ENCODE measurements around the gene PAX3.

The PAX3 gene

GRCh38 chr2:222303828-222304736 lies 5.3 kb upstream of the PAX3 start:
- Mint-ChIP-seq H3K27ac (no peak overlapping the region), H3K4me1 (peaks cover 85% of the 10 kb centered on the region), H3K27me3 (ENCODE audit: low read depth, poor library complexity) (peaks cover 100% of the 10 kb centered on the region), H3K9me3 (no peaks in the 10 kb centered on the region), H3K36me3 (ENCODE audit: low read depth) (no peaks in the 10 kb centered on the region), H3K4me3 (peak overlapping the region; percentile 80)
- no peak for TF ChIP-seq CTCF (IDR thresholded peaks at IDR 0.05)
- no peak for DNase-seq

- Mint-ChIP-seq H3K27me3 (ENCODE audit: low read depth, poor library complexity) (peaks cover 98% of the 10 kb centered on the region), H3K36me3 (ENCODE audit: low read depth) (no peaks in the 10 kb centered on the region), H3K27ac (peak overlapping the region; percentile 8), H3K9me3 (no peaks in the 10 kb centered on the region), H3K4me1 (peaks cover 88% of the 10 kb centered on the region), H3K4me3 (peak overlapping the region; percentile 80)
- TF ChIP-seq CTCF (IDR thresholded peaks at IDR 0.05), result no peak
- no peak for DNase-seq
Measured at GRCh38 chr2:222303045-222303827, 4.4 kb upstream of the PAX3 start.

DNA sequence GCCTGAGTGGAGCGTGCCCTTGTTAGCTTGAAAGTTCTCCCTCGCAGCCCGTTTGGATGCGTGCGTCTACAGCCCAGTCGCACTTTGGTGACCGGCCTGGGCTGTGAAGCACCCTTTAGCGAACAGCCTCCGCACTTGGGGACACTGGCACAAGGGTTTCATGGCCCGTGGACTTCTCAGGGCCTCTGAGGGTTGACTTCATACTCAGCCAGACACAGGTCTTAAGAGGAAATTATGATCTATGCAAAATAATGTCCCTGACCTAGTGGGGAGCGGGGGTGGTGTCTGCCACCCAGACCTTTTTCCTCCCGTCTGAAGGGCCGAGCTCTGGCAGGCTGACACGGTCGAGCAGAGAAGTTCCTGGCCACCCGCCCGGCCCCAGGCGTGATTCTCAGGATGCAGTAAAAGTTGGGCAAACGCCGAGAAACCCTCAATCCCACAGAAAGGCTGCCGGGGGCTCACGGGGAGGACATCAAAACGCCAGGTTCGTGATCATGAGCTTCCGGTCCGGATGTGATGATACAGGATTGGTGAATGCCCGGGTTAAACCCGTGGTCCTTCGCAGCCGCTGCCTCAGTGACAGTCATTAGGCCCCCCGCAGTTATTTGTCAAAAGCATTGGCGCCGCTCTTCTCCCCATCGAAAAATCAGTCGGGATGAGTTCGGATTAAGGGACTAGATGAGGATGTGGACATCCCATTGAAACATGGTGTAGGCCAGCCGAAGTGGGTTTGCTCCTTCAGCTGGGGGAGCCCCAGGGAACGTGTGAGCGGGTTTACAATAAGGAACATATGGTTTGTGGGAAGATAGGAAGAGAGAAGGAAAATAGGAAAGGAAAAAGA lies 3.6 kb upstream of the PAX3 start:
- Mint-ChIP-seq H3K4me3 (peak overlapping the region; percentile 80), H3K27ac (peak overlapping the region; percentile 8), H3K36me3 (ENCODE audit: low read depth) (no peaks in the 10 kb centered on the region), H3K9me3 (no peaks in the 10 kb centered on the region), H3K27me3 (ENCODE audit: low read depth, poor library complexity) (peaks cover 98% of the 10 kb centered on the region), H3K4me1 (peaks cover 90% of the 10 kb centered on the region)
- no peak for TF ChIP-seq CTCF (IDR thresholded peaks at IDR 0.05)
- DNase-seq, result no peak

GRCh38 chr2:222301796-222302118 lies 3.0 kb upstream of the PAX3 start:
- TF ChIP-seq CTCF (IDR thresholded peaks at IDR 0.05), result no peak
- DNase-seq, result no peak
- peak overlapping the region; percentile 39 for H3K27ac Mint-ChIP-seq
- H3K36me3 Mint-ChIP-seq (ENCODE audit: low read depth), result no peaks in the 10 kb centered on the region
- peaks cover 98% of the 10 kb centered on the region for H3K27me3 Mint-ChIP-seq (ENCODE audit: low read depth, poor library complexity)
- peaks cover 90% of the 10 kb centered on the region for H3K4me1 Mint-ChIP-seq
- H3K9me3 Mint-ChIP-seq, result no peaks in the 10 kb centered on the region
- peak overlapping the region; percentile 80 for H3K4me3 Mint-ChIP-seq

DNA sequence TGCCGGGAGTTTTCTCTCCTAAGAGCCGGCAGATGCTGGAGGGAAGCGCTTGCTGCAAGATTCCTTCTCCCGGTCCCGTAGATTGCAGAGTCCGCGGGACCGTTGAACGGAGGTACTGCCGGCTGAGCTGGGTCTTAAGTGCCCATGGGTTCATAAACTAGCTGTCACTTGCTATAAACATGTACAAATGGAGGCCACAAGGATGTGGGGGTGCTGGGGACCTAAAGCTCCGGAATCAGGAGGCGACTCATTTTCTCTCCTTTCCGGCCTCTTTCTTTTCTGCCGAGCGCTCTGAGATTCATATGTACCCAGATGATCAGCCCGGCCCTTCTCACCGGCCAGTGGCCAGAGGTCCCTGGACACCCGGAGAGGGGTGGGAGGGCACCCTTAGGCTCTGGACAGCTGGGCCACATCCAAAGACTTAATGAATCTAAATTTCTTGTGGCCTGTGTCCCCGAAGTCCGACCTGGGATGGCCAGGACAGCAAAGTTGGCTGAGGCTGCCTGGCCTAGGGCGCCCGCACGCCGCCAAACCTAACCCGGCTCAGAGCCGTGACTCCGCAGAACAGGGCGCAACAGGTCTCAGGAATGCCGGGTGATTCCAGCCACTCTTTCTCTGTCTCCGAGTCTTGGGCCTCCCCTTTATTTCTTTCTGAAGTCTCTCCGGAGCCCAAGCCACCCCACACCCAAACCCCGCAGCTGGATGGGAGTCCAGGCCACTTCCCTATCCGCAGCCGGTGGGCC lies 2.4 kb upstream of the PAX3 start:
- Mint-ChIP-seq H3K27me3 (ENCODE audit: low read depth, poor library complexity) (peaks cover 98% of the 10 kb centered on the region), H3K9me3 (no peaks in the 10 kb centered on the region), H3K27ac (peak overlapping the region; percentile 75), H3K4me1 (peaks cover 90% of the 10 kb centered on the region), H3K4me3 (peak overlapping the region; percentile 80), H3K36me3 (ENCODE audit: low read depth) (no peaks in the 10 kb centered on the region)
- no peak for TF ChIP-seq CTCF (IDR thresholded peaks at IDR 0.05)
- DNase-seq, result no peak

Measured in nephron progenitor cell (in vitro differentiated cells).